22Rv1 (cell line): ENCODE measurements around the gene S100Z.

Experiments
- ZFX ChIP-seq: fragments of 450-650 bp; IDR thresholded peaks from 2 replicates; pipeline ENCODE4 v1.6.1; 2017; ENCODE audit warnings: antibody characterized with exemption, borderline replicate concordance
- TF ChIP-seq, protein P1 (sequence below): fragments of 450-650 bp; IDR thresholded peaks from 2 replicates; pipeline ENCODE4 v1.5.1; 2017; ENCODE audit warnings: mild to moderate bottlenecking

DNA sequence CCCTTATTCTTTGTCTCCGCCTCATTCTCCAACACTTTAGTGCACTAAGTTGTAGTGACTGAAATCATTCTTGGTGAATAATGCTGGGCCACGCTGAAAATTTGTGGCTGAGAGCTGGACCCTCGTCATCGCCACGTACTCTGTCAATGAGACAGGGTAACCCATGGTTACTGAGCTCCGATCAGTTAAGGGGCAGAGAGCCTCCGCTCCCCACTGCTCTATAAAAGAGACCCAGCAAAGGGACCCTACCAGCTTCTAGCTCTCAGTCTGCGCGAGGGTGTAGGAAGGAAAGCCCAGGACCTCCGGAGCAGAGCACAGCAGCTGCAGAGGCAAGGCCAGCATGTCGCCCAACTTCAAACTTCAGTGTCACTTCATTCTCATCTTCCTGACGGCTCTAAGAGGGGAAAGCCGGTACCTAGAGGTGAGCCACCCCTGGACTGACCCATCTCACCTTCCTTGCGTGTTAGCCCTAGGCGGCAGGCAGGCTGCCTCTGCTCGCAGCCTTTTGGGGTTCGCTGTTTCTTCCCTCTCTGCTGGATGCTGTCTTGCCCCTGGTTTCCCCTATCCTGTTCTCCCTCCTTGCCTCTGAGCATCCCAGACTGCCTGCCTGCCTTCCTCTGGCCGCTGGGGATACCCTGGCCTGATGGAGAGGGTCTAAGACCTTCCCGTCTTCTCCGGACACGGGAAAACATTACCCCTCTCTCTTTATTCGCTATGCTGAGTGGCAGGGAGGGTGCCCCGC is 103.2 kb downstream of the S100Z start, which contains the start of gene CRHBP:
- TF ChIP-seq, protein P1, sequence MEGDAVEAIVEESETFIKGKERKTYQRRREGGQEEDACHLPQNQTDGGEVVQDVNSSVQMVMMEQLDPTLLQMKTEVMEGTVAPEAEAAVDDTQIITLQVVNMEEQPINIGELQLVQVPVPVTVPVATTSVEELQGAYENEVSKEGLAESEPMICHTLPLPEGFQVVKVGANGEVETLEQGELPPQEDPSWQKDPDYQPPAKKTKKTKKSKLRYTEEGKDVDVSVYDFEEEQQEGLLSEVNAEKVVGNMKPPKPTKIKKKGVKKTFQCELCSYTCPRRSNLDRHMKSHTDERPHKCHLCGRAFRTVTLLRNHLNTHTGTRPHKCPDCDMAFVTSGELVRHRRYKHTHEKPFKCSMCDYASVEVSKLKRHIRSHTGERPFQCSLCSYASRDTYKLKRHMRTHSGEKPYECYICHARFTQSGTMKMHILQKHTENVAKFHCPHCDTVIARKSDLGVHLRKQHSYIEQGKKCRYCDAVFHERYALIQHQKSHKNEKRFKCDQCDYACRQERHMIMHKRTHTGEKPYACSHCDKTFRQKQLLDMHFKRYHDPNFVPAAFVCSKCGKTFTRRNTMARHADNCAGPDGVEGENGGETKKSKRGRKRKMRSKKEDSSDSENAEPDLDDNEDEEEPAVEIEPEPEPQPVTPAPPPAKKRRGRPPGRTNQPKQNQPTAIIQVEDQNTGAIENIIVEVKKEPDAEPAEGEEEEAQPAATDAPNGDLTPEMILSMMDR, result no peak
- no peak for TF ChIP-seq ZFX
